ENCODE measurements around the gene ABCD3.

ABCD3 gene

DNA sequence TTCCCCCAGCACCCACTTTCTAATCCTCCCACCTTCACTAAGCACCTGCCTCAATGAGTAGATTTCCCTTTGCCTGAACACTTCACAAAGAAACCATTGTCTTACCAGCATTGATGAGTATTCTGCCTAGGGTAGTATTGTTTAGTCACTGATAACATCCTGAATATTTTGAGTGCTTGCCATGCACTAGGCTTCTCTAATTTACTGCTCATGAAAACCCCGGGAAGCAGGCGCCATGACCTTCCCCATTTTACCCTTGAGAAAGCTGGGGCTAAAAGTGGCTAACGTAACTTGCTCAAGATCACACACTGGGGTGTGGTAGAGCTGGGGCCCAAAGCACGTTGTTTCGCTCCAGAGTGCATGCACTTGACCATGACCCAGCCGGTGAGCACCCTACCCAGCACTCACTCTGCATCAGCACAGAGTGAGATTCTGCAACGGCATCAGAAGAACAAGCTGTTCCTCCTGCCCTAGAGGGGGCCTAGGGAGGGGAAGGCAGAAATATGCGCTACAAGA is 133.9 kb downstream of the ABCD3 start:
- in situ Hi-C loops (cut with MboI; ENCODE audit: low pct_unique_long_range_greater_than_20kb, low sequenced_read_pairs, unreplicated experiment), result no loop called here
- TF ChIP-seq, protein P1, sequence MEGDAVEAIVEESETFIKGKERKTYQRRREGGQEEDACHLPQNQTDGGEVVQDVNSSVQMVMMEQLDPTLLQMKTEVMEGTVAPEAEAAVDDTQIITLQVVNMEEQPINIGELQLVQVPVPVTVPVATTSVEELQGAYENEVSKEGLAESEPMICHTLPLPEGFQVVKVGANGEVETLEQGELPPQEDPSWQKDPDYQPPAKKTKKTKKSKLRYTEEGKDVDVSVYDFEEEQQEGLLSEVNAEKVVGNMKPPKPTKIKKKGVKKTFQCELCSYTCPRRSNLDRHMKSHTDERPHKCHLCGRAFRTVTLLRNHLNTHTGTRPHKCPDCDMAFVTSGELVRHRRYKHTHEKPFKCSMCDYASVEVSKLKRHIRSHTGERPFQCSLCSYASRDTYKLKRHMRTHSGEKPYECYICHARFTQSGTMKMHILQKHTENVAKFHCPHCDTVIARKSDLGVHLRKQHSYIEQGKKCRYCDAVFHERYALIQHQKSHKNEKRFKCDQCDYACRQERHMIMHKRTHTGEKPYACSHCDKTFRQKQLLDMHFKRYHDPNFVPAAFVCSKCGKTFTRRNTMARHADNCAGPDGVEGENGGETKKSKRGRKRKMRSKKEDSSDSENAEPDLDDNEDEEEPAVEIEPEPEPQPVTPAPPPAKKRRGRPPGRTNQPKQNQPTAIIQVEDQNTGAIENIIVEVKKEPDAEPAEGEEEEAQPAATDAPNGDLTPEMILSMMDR (IDR thresholded peaks at IDR 0.05; ENCODE audit: extremely low read depth, insufficient read depth, missing control alignments), result no peak
- DNase-seq (ENCODE audit: low spot score), result no peak

GRCh38 chr1:94553323-94553730 is 135.1 kb downstream of the ABCD3 start:
- no peak for DNase-seq (ENCODE audit: low spot score)
- in situ Hi-C loops (cut with MboI; ENCODE audit: low pct_unique_long_range_greater_than_20kb, low sequenced_read_pairs, unreplicated experiment), result no loop called here
- TF ChIP-seq, protein P1 (IDR thresholded peaks at IDR 0.05; ENCODE audit: extremely low read depth, insufficient read depth, missing control alignments), result no peak

DNA sequence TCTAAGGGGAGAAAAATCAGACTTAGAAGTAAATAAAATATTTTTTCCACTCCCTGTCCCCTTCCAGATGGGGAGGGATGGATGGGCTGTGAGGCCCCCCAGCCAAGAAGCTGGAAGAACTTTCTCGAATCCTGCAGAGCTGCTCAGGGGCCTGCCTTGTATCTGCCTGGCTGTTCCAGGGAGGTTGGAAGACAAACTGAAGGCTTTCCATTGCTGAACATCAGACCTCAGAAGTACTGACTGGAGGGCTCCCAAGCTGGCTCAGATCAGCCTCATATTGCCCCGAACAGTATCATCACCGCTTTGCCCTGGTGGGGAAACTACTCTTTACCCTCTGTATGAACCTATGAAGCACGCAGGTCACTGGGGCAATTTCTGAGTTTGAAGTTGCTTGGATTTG is 135.7 kb downstream of the ABCD3 start:
- in situ Hi-C loops (cut with MboI; ENCODE audit: low pct_unique_long_range_greater_than_20kb, low sequenced_read_pairs, unreplicated experiment), result no loop called here
- DNase-seq (ENCODE audit: low spot score), result no peak
- TF ChIP-seq, protein P1 (IDR thresholded peaks at IDR 0.05; ENCODE audit: extremely low read depth, insufficient read depth, missing control alignments), result no peak

DNA sequence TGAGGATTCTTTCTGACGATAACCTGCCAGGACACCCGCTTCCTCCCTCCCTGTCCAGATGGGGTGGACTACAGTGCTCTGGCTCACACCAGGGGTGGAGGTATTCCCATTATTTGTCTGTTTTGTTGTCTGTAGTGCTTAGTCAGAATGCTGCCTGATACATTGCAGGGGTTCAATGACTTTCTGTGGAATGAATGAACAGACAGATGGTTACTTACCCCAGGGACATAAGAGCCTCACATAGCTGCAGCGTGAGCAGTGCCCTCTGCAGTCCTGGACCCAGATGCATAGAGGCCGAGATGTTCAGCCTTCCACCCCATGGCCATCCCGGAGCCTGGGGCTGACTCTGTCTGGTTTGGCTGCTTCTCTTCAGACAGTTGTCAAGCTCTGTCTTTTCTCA is 136.4 kb downstream of the ABCD3 start:
- no peak for DNase-seq (ENCODE audit: low spot score)
- in situ Hi-C loops (cut with MboI; ENCODE audit: low pct_unique_long_range_greater_than_20kb, low sequenced_read_pairs, unreplicated experiment), result no loop called here
- TF ChIP-seq, protein P1 (IDR thresholded peaks at IDR 0.05; ENCODE audit: extremely low read depth, insufficient read depth, missing control alignments), result no peak

GRCh38 chr1:94555091-94555490 is 136.9 kb downstream of the ABCD3 start:
- DNase-seq (ENCODE audit: low spot score), result no peak
- TF ChIP-seq, protein P1 (IDR thresholded peaks at IDR 0.05; ENCODE audit: extremely low read depth, insufficient read depth, missing control alignments), result no peak
- in situ Hi-C loops (cut with MboI; ENCODE audit: low pct_unique_long_range_greater_than_20kb, low sequenced_read_pairs, unreplicated experiment), result no loop called here

GRCh38 chr1:94559921-94560320 is 141.7 kb downstream of the ABCD3 start:
- in situ Hi-C loops (cut with MboI; ENCODE audit: low pct_unique_long_range_greater_than_20kb, low sequenced_read_pairs, unreplicated experiment), result no loop called here
- no peak for DNase-seq (ENCODE audit: low spot score)
- TF ChIP-seq, protein P1 (IDR thresholded peaks at IDR 0.05; ENCODE audit: extremely low read depth, insufficient read depth, missing control alignments), result no peak

DNA sequence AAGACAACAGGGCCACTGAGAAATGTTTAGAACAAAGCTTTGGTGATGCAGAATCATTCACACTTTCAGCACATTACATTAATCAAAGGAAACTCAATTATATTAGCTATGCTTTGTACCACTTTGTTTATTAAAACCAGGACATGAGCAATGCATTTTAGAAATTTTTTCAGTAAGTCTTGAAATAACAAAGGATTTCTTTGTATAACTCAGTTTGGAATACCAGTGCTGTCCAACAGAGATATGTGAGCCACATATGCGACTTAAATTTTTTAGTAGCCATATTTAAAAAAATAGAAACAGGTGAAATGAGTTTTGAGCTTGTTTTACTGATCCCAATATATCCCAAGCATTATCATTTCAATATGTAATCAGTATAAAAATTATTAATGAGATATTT is 142.1 kb downstream of the ABCD3 start:
- TF ChIP-seq, protein P1 (IDR thresholded peaks at IDR 0.05; ENCODE audit: extremely low read depth, insufficient read depth, missing control alignments), result no peak
- in situ Hi-C loops (cut with MboI; ENCODE audit: low pct_unique_long_range_greater_than_20kb, low sequenced_read_pairs, unreplicated experiment), result no loop called here
- DNase-seq (ENCODE audit: low spot score), result no peak
